Epithelial cell of proximal tubule (primary cell): ENCODE results near the gene FRS2. TPM values are rescaled to one million over a fixed set of nuclear protein-coding genes. Genes with fewer than 3 reads are reported as not detected.
A peak's percentile ranks its signal among the peaks of the same experiment; 100 is the strongest.

Experiments
- DNase-seq: peaks from one replicate; pipeline ENCODE4 v3.0.0-alpha.2; 2011; ENCODE audit warnings: low read depth
- H3K4me3 ChIP-seq: 2 replicates; pipeline ENCODE4 v1.5.1; 2011; ENCODE audit warnings: low read depth, mild to moderate bottlenecking, low read length
- total RNA-seq: library from RNA; depleted of rRNA; stranded (reverse); fragments of >200 nt; gene quantifications from 2 replicates; pipeline ENCODE4 v1.2.3, GENCODE V29; 2015
- TF ChIP-seq, protein P1 (sequence below): conservative IDR thresholded peaks from 2 replicates; pipeline ENCODE4 v1.5.1; 2012; ENCODE audit warnings: low read depth, mild to moderate bottlenecking, low read length

Gene FRS2
- total RNA-seq, 1 donor from 2014 or later = 28.9 TPM

GRCh38 chr12:69585189-69586062 is 115.2 kb downstream of the FRS2 start, which contains the start of gene CCT2:
Gene CCT2 (plus strand): TSS chr12:69585459. CDS start chr12:69585522, 63 bp downstream.
- TF ChIP-seq, protein P1, sequence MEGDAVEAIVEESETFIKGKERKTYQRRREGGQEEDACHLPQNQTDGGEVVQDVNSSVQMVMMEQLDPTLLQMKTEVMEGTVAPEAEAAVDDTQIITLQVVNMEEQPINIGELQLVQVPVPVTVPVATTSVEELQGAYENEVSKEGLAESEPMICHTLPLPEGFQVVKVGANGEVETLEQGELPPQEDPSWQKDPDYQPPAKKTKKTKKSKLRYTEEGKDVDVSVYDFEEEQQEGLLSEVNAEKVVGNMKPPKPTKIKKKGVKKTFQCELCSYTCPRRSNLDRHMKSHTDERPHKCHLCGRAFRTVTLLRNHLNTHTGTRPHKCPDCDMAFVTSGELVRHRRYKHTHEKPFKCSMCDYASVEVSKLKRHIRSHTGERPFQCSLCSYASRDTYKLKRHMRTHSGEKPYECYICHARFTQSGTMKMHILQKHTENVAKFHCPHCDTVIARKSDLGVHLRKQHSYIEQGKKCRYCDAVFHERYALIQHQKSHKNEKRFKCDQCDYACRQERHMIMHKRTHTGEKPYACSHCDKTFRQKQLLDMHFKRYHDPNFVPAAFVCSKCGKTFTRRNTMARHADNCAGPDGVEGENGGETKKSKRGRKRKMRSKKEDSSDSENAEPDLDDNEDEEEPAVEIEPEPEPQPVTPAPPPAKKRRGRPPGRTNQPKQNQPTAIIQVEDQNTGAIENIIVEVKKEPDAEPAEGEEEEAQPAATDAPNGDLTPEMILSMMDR = peak; percentile 44
- DNase-seq = peak; percentile 43
- peak within 1 kb of the TSS; percentile 97 for H3K4me3 ChIP-seq

DNA sequence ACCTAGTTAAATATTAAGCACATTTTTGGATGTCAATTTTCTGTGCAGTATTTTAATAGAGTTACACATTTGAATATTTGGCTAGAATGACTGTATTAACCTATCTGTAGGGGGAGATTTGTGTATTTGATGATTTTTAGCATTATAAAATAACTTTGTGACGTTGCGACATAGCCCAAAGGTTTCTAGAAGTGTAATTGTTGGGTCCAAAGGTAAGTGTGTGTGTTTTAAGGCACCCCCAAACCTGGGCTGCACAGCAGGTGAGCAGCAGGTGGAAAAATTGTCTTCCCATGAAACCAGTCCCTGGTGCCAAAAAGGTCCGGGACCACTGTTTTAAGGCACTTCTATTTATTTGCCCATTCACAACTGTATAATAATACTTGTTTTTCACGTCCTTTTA is 118.3 kb downstream of the FRS2 start:
- TF ChIP-seq, protein P1 = no peak
- DNase-seq = no peak

DNA sequence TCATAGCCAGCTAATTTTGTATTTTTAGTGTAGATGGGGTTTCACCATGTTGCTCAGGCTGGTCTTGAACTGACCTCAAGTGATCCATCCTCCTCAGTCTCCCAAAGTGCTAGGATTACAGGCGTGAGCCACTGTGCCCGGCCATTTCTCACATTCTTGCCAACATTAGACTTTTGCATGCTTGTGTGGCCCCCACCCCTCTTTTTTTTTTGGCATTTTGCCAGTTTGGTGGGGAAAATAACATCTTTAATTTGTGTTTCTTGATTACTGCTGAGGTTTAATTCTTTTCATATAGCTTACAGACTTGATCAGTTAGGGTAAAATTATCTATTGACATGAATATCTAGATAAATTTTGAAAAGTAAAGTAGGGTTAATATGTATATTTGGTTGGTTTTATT is 118.9 kb downstream of the FRS2 start:
- TF ChIP-seq, protein P1 = no peak
- no peak overlapping the region for H3K4me3 ChIP-seq
- no peak for DNase-seq

More for the DNA sequence above, 118.3 kb downstream of the FRS2 start:
- no peak overlapping the region for H3K4me3 ChIP-seq

- H3K4me3 ChIP-seq = no peak overlapping the region
- DNase-seq = no peak
- TF ChIP-seq, protein P1 = no peak
Measured at GRCh38 chr12:69595689-69596088, 125.5 kb downstream of the FRS2 start.

DNA sequence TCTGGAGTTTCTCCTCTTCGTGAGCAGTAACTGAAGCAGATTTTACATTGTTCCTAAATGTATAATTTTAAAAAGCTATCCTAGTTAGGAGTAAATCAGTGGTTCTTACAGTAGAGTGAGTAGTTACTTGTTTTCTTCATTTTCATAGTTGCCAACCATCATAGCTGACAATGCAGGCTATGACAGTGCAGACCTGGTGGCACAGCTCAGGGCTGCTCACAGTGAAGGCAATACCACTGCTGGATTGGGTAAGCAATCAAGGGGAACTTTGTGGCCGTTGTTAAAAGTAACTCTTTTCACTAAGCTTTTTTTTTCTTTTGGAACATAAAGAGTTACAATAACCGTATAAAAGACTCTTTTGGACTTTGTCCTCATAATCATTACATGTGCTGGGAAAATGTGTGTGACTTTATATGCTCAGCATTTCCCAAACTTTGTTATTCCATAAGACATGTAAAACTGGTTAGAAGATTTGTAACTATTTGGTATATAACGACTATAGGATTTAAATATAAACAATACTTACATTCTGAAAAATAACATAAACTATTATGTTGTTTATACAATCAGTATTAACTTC is 128.1 kb downstream of the FRS2 start:
- TF ChIP-seq, protein P1 = no peak
- DNase-seq = no peak
- H3K4me3 ChIP-seq = no peak overlapping the region

DNA sequence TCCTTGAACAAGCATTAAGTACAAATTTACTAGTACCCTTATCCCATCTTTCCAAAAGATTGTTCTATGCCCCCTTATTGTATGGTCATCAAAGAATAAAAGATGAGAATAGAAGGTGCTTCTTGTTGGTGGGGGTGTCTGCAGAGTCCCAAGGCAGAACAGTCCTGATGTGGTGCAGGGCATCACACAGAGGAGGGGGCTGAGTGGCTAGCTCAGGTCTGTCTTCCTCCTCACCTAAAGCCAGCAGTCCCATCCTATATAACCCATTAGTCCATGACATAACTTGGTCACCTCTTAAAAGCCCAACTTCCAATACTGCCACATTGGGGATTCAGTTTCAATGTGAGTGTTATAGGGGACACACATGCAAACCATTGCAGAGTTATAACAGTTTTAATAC is 130.6 kb downstream of the FRS2 start:
- TF ChIP-seq, protein P1 = no peak
- DNase-seq = no peak
- no peak overlapping the region for H3K4me3 ChIP-seq
